ENCODE results near the gene ARHGAP28.
"Not testable (repeated sequence)": the region's sequence is repeated elsewhere in the genome, so short reads cannot be mapped to it uniquely, and the experiment has no call there.

The ARHGAP28 gene

GRCh38 chr18:6923220-6923619 is 193.7 kb downstream of the ARHGAP28 start:
- DNase-seq (ENCODE audit: low read depth, low spot score): no peak

- DNase-seq (ENCODE audit: low read depth, low spot score): no peak
Measured at GRCh38 chr18:6927153-6927552, 197.6 kb downstream of the ARHGAP28 start.

- DNase-seq (ENCODE audit: low read depth, low spot score): no peak
Measured at GRCh38 chr18:6928359-6928758, 198.8 kb downstream of the ARHGAP28 start.

GRCh38 chr18:6929370-6930102 is 200.0 kb downstream of the ARHGAP28 start:
- no peak for DNase-seq (ENCODE audit: low read depth, low spot score)

GRCh38 chr18:6934859-6935258 is 205.3 kb downstream of the ARHGAP28 start:
- DNase-seq (ENCODE audit: low read depth, low spot score): no peak

GRCh38 chr18:6938003-6938402 is 208.5 kb downstream of the ARHGAP28 start:
- no peak for DNase-seq (ENCODE audit: low read depth, low spot score)

GRCh38 chr18:6938403-6938802 is 208.9 kb downstream of the ARHGAP28 start:
- DNase-seq (ENCODE audit: low read depth, low spot score): not testable (repeated sequence)

- no peak for DNase-seq (ENCODE audit: low read depth, low spot score)
Measured at GRCh38 chr18:6939972-6940371, 210.5 kb downstream of the ARHGAP28 start.

GRCh38 chr18:6940451-6940850 is 210.9 kb downstream of the ARHGAP28 start:
- DNase-seq (ENCODE audit: low read depth, low spot score): no peak

- DNase-seq (ENCODE audit: low read depth, low spot score): no peak
Measured at GRCh38 chr18:6941996-6942395, 212.5 kb downstream of the ARHGAP28 start.

- DNase-seq (ENCODE audit: low read depth, low spot score): no peak
Measured at GRCh38 chr18:6942742-6943141, 213.2 kb downstream of the ARHGAP28 start.

- no peak for DNase-seq (ENCODE audit: low read depth, low spot score)
Measured at GRCh38 chr18:6943143-6943542, 213.6 kb downstream of the ARHGAP28 start.

GRCh38 chr18:6947338-6948030 is 218.0 kb downstream of the ARHGAP28 start:
- no peak for DNase-seq (ENCODE audit: low read depth, low spot score)

GRCh38 chr18:6948281-6949055 is 219.0 kb downstream of the ARHGAP28 start:
- DNase-seq (ENCODE audit: low read depth, low spot score): no peak

GRCh38 chr18:6949800-6950586 is 220.5 kb downstream of the ARHGAP28 start:
- DNase-seq (ENCODE audit: low read depth, low spot score): no peak

- DNase-seq (ENCODE audit: low read depth, low spot score): no peak
Measured at GRCh38 chr18:6950641-6951040, 221.1 kb downstream of the ARHGAP28 start.

- no peak for DNase-seq (ENCODE audit: low read depth, low spot score)
Measured at GRCh38 chr18:6951336-6952090, 222.0 kb downstream of the ARHGAP28 start.

- no peak for DNase-seq (ENCODE audit: low read depth, low spot score)
Measured at GRCh38 chr18:6954501-6954900, 225.0 kb downstream of the ARHGAP28 start.

- DNase-seq (ENCODE audit: low read depth, low spot score): no peak
Measured at GRCh38 chr18:6955304-6955703, 225.8 kb downstream of the ARHGAP28 start.

- DNase-seq (ENCODE audit: low read depth, low spot score): no peak
Measured at GRCh38 chr18:6956495-6956894, 227.0 kb downstream of the ARHGAP28 start.

GRCh38 chr18:6956999-6957398 is 227.5 kb downstream of the ARHGAP28 start:
- DNase-seq (ENCODE audit: low read depth, low spot score): no peak
